Measurements from ENCODE around the gene MYLK3. TPM values are rescaled to one million over a fixed set of nuclear protein-coding genes. Genes with fewer than 3 reads are reported as not detected.

The MYLK3 gene
- total RNA-seq, result 0.05 to 0.65 TPM (median 0.32 TPM) in 3 replicates
- long read RNA-seq, result 0 reads

DNA sequence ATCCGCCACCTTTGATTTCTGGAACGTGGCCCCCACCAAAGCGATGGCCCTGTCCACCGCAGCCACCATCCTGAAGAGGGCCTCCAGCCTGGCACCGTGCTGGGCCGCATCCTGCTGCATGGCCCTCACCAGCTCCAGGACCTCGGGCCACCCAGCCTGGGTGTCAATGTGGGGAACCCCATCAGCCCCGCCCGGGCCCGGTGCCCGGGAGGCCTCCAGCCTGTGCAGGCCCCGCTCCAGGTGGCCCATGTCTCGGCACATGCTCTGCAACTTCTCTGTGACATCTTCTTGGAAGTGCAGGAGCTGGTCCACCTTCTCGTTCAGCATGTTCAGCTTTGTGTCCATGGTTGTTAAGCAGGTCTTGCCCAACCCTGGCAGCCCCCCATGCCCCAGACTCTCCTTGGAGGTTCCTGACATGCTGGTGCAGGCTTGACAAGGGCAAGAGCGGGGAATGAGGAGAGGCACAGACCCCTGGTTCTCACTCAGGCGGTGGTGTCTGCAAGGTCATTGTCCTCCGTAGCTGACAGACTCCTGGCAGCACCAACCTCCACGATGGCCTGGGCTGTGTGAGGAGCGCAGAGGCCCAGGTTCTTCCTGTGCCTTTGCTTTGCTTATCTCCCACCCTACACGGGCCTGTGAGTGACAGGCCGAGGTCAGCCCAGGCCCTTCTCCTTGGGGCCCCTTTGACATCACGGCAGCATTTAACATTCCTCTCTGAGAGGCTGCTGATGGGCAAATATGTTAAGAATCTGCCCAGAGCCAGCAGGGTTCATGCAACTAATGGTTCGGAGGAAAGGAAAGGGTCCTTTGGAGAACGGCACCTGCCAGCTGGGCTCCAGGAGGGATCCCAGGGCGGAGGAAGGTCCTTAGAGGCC is at the start of gene MYLK3:
TSS of gene MYLK3 (minus strand) at position 568 of the 875 bp plus-strand sequence. CDS start at position 417, 151 bp downstream.
- H3K27me3 Mint-ChIP-seq (ENCODE audit: low read depth), result no peaks in the 10 kb centered on the region
- no peak within 1 kb of the TSS for H3K4me3 Mint-ChIP-seq (ENCODE audit: unreplicated experiment)
- H3K9me3 Mint-ChIP-seq (ENCODE audit: low read depth), result no peaks in the 10 kb centered on the region
- no peak for DNase-seq (ENCODE audit: low spot score)
- no peak within 1 kb of the TSS for H3K27ac Mint-ChIP-seq (ENCODE audit: unreplicated experiment)
- peaks cover 20% of the 10 kb centered on the region for H3K4me1 Mint-ChIP-seq (ENCODE audit: low read depth)
- no peaks in the 10 kb centered on the region for H3K36me3 Mint-ChIP-seq (ENCODE audit: low read depth)
- TF ChIP-seq CTCF (IDR thresholded peaks at IDR 0.05), result no peak

DNA sequence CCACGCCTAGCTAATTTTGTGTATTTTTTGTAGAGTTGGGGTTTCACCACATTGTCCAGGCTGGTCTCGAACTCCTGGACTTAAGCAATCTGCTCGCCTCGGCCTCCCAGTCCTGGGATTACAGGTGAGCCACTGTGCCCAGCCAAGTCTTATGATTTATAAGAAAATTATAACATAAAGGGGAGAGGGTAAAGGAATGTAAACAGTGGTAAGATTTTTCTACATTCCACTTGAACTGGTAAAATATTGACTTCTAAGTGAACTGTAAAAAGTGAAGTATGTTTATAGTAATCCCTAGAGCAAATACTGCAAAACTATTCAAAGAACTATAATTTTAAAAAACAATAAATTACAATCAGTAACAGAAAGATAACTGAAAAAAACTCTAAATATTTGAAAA is 49.4 kb upstream of the MYLK3 start:
- no peak overlapping the region for H3K27ac Mint-ChIP-seq (ENCODE audit: unreplicated experiment)
- H3K4me3 Mint-ChIP-seq (ENCODE audit: unreplicated experiment), result no peak overlapping the region
- H3K36me3 Mint-ChIP-seq (ENCODE audit: low read depth), result peaks cover 26% of the 10 kb centered on the region
- peaks cover 27% of the 10 kb centered on the region for H3K9me3 Mint-ChIP-seq (ENCODE audit: low read depth)
- no peaks in the 10 kb centered on the region for H3K4me1 Mint-ChIP-seq (ENCODE audit: low read depth)
- TF ChIP-seq CTCF (IDR thresholded peaks at IDR 0.05), result no peak
- no peak for DNase-seq (ENCODE audit: low spot score)
- H3K27me3 Mint-ChIP-seq (ENCODE audit: low read depth), result no peaks in the 10 kb centered on the region

- Mint-ChIP-seq H3K4me3 (ENCODE audit: unreplicated experiment) (no peak overlapping the region), H3K36me3 (ENCODE audit: low read depth) (peaks cover 29% of the 10 kb centered on the region)
Measured at GRCh38 chr16:46796764-46797269, 48.7 kb upstream of the MYLK3 start.

DNA sequence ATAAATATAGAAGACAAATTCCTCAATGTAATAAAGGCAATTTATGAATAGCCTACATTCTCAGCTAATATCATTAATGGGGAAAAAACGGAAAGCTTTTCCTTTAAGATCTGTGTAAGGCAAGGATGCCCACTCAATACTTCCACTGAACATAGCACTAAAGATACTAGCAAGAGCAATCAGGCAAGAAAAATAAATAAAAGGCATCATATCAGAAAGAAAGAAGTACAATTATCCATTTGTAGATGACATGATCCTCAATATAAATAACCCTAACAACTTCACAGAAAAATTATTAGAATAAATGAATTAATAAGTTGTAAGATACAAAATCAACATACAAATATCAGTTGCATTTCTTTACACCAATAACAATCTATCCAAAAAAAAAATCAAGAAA is 45.7 kb upstream of the MYLK3 start:
- Mint-ChIP-seq H3K9me3 (ENCODE audit: low read depth) (peaks cover 30% of the 10 kb centered on the region), H3K4me3 (ENCODE audit: unreplicated experiment) (no peak overlapping the region), H3K4me1 (ENCODE audit: low read depth) (peaks cover 13% of the 10 kb centered on the region), H3K36me3 (ENCODE audit: low read depth) (peaks cover 28% of the 10 kb centered on the region), H3K27ac (ENCODE audit: unreplicated experiment) (no peak overlapping the region), H3K27me3 (ENCODE audit: low read depth) (no peaks in the 10 kb centered on the region)
- no peak for DNase-seq (ENCODE audit: low spot score)
- TF ChIP-seq CTCF (IDR thresholded peaks at IDR 0.05), result no peak

More at GRCh38 chr16:46796764-46797269, 48.7 kb upstream of the MYLK3 start:
- H3K27ac Mint-ChIP-seq (ENCODE audit: unreplicated experiment), result no peak overlapping the region
- no peaks in the 10 kb centered on the region for H3K27me3 Mint-ChIP-seq (ENCODE audit: low read depth)
- no peaks in the 10 kb centered on the region for H3K4me1 Mint-ChIP-seq (ENCODE audit: low read depth)
- no peak for DNase-seq (ENCODE audit: low spot score)
- peaks cover 30% of the 10 kb centered on the region for H3K9me3 Mint-ChIP-seq (ENCODE audit: low read depth)
- TF ChIP-seq CTCF (IDR thresholded peaks at IDR 0.05), result no peak

DNA sequence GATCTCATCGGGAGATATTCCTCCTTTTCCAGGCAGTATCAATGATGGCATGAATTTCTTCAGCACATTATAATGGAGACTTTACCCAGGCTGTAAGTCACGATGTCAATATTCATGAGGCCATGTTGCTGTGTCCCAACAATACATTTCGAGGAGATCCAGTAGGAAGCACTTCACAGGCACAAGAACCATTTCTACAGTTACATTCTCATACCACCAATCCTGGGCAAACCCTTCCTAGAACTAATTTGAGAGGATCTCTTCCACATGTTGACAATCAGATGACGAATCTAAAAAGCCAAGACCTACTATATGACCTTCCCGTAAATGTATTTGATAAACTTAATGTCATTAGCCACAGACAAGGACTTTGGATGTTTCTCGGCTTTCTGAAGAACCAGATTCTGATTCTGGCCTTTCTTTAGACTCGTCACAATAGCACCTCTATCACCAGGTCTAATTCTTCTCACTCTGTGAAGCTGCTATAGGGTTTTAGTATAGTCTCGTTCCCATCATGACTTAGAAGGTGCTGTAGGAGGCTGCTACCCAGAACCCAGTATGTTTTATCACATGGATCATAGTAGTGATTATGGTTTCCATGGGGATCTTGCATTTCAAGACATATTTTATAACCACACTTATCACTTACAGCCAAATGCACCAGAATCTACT is 42.6 kb upstream of the MYLK3 start:
- peaks cover 26% of the 10 kb centered on the region for H3K36me3 Mint-ChIP-seq (ENCODE audit: low read depth)
- peaks cover 27% of the 10 kb centered on the region for H3K9me3 Mint-ChIP-seq (ENCODE audit: low read depth)
- no peak for DNase-seq (ENCODE audit: low spot score)
- peak overlapping the region; percentile 72 for H3K27ac Mint-ChIP-seq (ENCODE audit: unreplicated experiment)
- peak overlapping the region; percentile 71 for H3K4me3 Mint-ChIP-seq (ENCODE audit: unreplicated experiment)
- H3K4me1 Mint-ChIP-seq (ENCODE audit: low read depth), result peaks cover 17% of the 10 kb centered on the region
- no peak for TF ChIP-seq CTCF (IDR thresholded peaks at IDR 0.05)
- H3K27me3 Mint-ChIP-seq (ENCODE audit: low read depth), result no peaks in the 10 kb centered on the region
